Nephron progenitor cell (in vitro differentiated cells): Measurements from ENCODE around the gene PDE4D.

Experiments used
- DNase-seq: peaks from one replicate; pipeline ENCODE4 v3.0.0; 2021
- H3K27ac Mint-ChIP-seq: 2 replicates; pipeline ENCODE4 v1.8.0; 2021; ENCODE audit warnings: mild to moderate bottlenecking, moderate library complexity, mixed read lengths
- H3K27me3 Mint-ChIP-seq: 2 replicates; pipeline ENCODE4 v1.8.0; 2021; ENCODE audit warnings: mild to moderate bottlenecking, low read depth, mixed read lengths; ENCODE audit not compliant: poor library complexity
- H3K36me3 Mint-ChIP-seq: 2 replicates; pipeline ENCODE4 v1.8.0; 2021; ENCODE audit warnings: low read depth, mixed read lengths
- H3K4me1 Mint-ChIP-seq: 2 replicates; pipeline ENCODE4 v1.8.0; 2021; ENCODE audit warnings: mixed read lengths
- H3K4me3 Mint-ChIP-seq: 2 replicates; pipeline ENCODE4 v1.8.0; 2021; ENCODE audit warnings: mild to moderate bottlenecking, moderate library complexity, mixed read lengths
- H3K9me3 Mint-ChIP-seq: 2 replicates; pipeline ENCODE4 v1.8.0; 2021; ENCODE audit warnings: mild to moderate bottlenecking, moderate library complexity, mixed read lengths
- CTCF ChIP-seq: fragments of 200-600 bp; sonication (generic); IDR thresholded peaks from 2 replicates; pipeline ENCODE4 v1.5.0; 2021; ENCODE audit warnings: antibody characterized with exemption

Gene PDE4D

GRCh38 chr5:59607138-59607765 is 286.3 kb downstream of the PDE4D start:
- no peaks in the 10 kb centered on the region for H3K36me3 Mint-ChIP-seq
- TF ChIP-seq CTCF = no peak

GRCh38 chr5:59605915-59606314 is 287.6 kb downstream of the PDE4D start:
- Mint-ChIP-seq H3K9me3 (peaks cover 5% of the 10 kb centered on the region), H3K4me1 (peaks cover 34% of the 10 kb centered on the region), H3K36me3 (no peaks in the 10 kb centered on the region), H3K27me3 (no peaks in the 10 kb centered on the region), H3K4me3 (no peak overlapping the region), H3K27ac (no peak overlapping the region)
- TF ChIP-seq CTCF = no peak
- DNase-seq = no peak

More at GRCh38 chr5:59607138-59607765, 286.3 kb downstream of the PDE4D start:
- Mint-ChIP-seq H3K27ac (peak overlapping the region; percentile 76), H3K4me3 (no peak overlapping the region), H3K9me3 (peaks cover 5% of the 10 kb centered on the region), H3K27me3 (no peaks in the 10 kb centered on the region), H3K4me1 (peaks cover 25% of the 10 kb centered on the region)
- no peak for DNase-seq

GRCh38 chr5:59604111-59604510 is 289.4 kb downstream of the PDE4D start:
- H3K27me3 Mint-ChIP-seq = no peaks in the 10 kb centered on the region
- peaks cover 36% of the 10 kb centered on the region for H3K4me1 Mint-ChIP-seq
- H3K36me3 Mint-ChIP-seq = no peaks in the 10 kb centered on the region
- no peak for TF ChIP-seq CTCF
- no peak for DNase-seq
- no peak overlapping the region for H3K27ac Mint-ChIP-seq
- H3K9me3 Mint-ChIP-seq = peaks cover 5% of the 10 kb centered on the region
- H3K4me3 Mint-ChIP-seq = no peak overlapping the region

- Mint-ChIP-seq H3K36me3 (no peaks in the 10 kb centered on the region), H3K4me1 (peaks cover 24% of the 10 kb centered on the region), H3K27me3 (no peaks in the 10 kb centered on the region), H3K9me3 (no peaks in the 10 kb centered on the region), H3K4me3 (no peak overlapping the region), H3K27ac (peak overlapping the region; percentile 9)
- TF ChIP-seq CTCF = no peak
- DNase-seq = no peak
These were observed 292.5 kb downstream of the PDE4D start for GRCh38 chr5:59600998-59601397.

GRCh38 chr5:59600153-59600552 is 293.4 kb downstream of the PDE4D start:
- Mint-ChIP-seq H3K9me3 (no peaks in the 10 kb centered on the region), H3K4me3 (no peak overlapping the region), H3K36me3 (no peaks in the 10 kb centered on the region), H3K4me1 (peaks cover 24% of the 10 kb centered on the region), H3K27me3 (no peaks in the 10 kb centered on the region), H3K27ac (no peak overlapping the region)
- TF ChIP-seq CTCF = no peak
- no peak for DNase-seq

- H3K27me3 Mint-ChIP-seq = no peaks in the 10 kb centered on the region
- no peak overlapping the region for H3K27ac Mint-ChIP-seq
- TF ChIP-seq CTCF = no peak
- no peaks in the 10 kb centered on the region for H3K9me3 Mint-ChIP-seq
- H3K4me3 Mint-ChIP-seq = no peak overlapping the region
- DNase-seq = no peak
- H3K4me1 Mint-ChIP-seq = peaks cover 23% of the 10 kb centered on the region
- no peaks in the 10 kb centered on the region for H3K36me3 Mint-ChIP-seq
These were observed 293.8 kb downstream of the PDE4D start for GRCh38 chr5:59599729-59600128.
